K562 (cell line): ENCODE data around the gene PROKR1. TPM values are rescaled to one million over a fixed set of nuclear protein-coding genes. Genes with fewer than 3 reads are reported as not detected.

Source experiments
- ATAC-seq: fragments of 200-7000 bp; cut with Tn5 transposase; 3 replicates; pipeline ENCODE4 v1.9.1; 2020; ENCODE audit warnings: moderate library complexity
- BruUV-seq: library from RNA; stranded (reverse); fragments of 400-500 nt; replicated peaks from 2 replicates; lab custom pipeline; 2021; lab: Mats Ljungman, UMichigan
- CTCF ChIA-PET: fragments of 300-600 bp; formaldehyde crosslinking; extraction: SDS; loops from one replicate; lab custom pipeline; 2021; ENCODE audit warnings: low intra/inter-chr PET ratio; lab: Yijun Ruan, JAX
- POLR2A ChIA-PET: fragments of 300-600, 350-650 bp; sonication (Branson Sonifier 250); formaldehyde crosslinking; extraction: SDS; loops from one replicate; lab custom pipeline; 2021; ENCODE audit warnings: antibody characterized with exemption, inconsistent platforms; lab: Yijun Ruan, JAX
- DNase-seq, 4 experiments: peaks; one replicate each; pipeline versions ENCODE4 v3.0.0 to v3.0.0-alpha.2; 2011 to 2018; ENCODE audit warnings: low spot score in 3 of 4, mixed read lengths in 3 of 4; ENCODE audit errors: extremely low read depth in 1 of 4
- FAIRE-seq: peaks from 2 replicates; lab custom pipeline; 2011; peaks lifted over from hg19 to GRCh38; lab: Jason Lieb, UNC
- H2AFZ ChIP-seq: 2 replicates; pipeline ENCODE4 v1.6.0; 2011; ENCODE audit warnings: low read depth, low read length, control low read depth, inconsistent platforms
- H3K27ac ChIP-seq: fragments of 200-600 bp; 3 replicates; pipeline ENCODE4 v1.8.0; 2011; ENCODE audit warnings: low read depth, mild to moderate bottlenecking, control low read depth, inconsistent platforms, low read length, moderate library complexity, mixed read lengths; ENCODE audit errors: extremely low read depth
- H3K27me3 ChIP-seq, 2 experiments: fragments of 300-600 bp in 1 of 2; 2 replicates in 1 of 2; 3 replicates in 1 of 2; pipeline versions ENCODE4 v1.6.0 to v1.8.0; 2011; ENCODE audit warnings: inconsistent platforms in 2 of 2, low read length in 2 of 2, mild to moderate bottlenecking in 1 of 2, mixed read lengths in 1 of 2, moderate library complexity in 1 of 2; ENCODE audit not compliant: control insufficient read depth in 2 of 2, insufficient read depth in 2 of 2
- H3K36me3 ChIP-seq: fragments of 300-600 bp; 3 replicates; pipeline ENCODE4 v1.8.0; 2011; ENCODE audit warnings: mild to moderate bottlenecking, low read length, inconsistent platforms; ENCODE audit not compliant: control insufficient read depth, insufficient read depth
- H3K4me1 ChIP-seq, 2 experiments: fragments of 200-600 bp in 1 of 2; replicated peaks in 1 of 2; 2 replicates in 1 of 2; 3 replicates in 1 of 2; pipeline versions ENCODE4 v1.5.1 to v1.8.0; 2011; ENCODE audit warnings: inconsistent platforms in 2 of 2, low read length in 2 of 2, mild to moderate bottlenecking in 1 of 2, mixed read lengths in 1 of 2, moderate library complexity in 1 of 2; ENCODE audit not compliant: control insufficient read depth in 2 of 2, insufficient read depth in 2 of 2
- H3K4me2 ChIP-seq: 2 replicates; pipeline ENCODE4 v1.6.1; 2011; ENCODE audit warnings: low read length, control low read depth, inconsistent platforms, mixed read lengths; ENCODE audit not compliant: insufficient read depth
- H3K4me3 ChIP-seq: fragments of 200-600 bp; sonication (generic), shearing (Covaris generic); 2 replicates; pipeline ENCODE4 v1.5.1; 2016; ENCODE audit warnings: control low read depth, inconsistent platforms
- H3K79me2 ChIP-seq: fragments of 200-600 bp; 3 replicates; pipeline ENCODE4 v1.8.0; 2011; ENCODE audit warnings: low read length, inconsistent platforms; ENCODE audit not compliant: control insufficient read depth, insufficient read depth
- H3K9ac ChIP-seq, 2 experiments: 2 replicates each; pipeline versions ENCODE4 v1.6.0 to v1.6.1; 2011; ENCODE audit warnings: low read depth in 2 of 2, low read length in 2 of 2, control low read depth in 1 of 2, inconsistent platforms in 1 of 2, mild to moderate bottlenecking in 1 of 2, mixed read lengths in 1 of 2; ENCODE audit not compliant: insufficient read depth in 1 of 2
- H3K9me1 ChIP-seq: one replicate; pipeline ENCODE4 v1.6.0; 2011; ENCODE audit warnings: inconsistent platforms, mild to moderate bottlenecking, low read length, moderate library complexity; ENCODE audit not compliant: control insufficient read depth, insufficient read depth
- H3K9me3 ChIP-seq: replicated peaks from 2 replicates; pipeline ENCODE4 v1.5.1; 2011; ENCODE audit warnings: low read depth, low read length, inconsistent platforms; ENCODE audit not compliant: control insufficient read depth, insufficient read depth
- H4K20me1 ChIP-seq: replicated peaks from 2 replicates; pipeline ENCODE4 v1.6.1; 2011; ENCODE audit warnings: low read length, inconsistent platforms, mixed read lengths; ENCODE audit not compliant: control insufficient read depth, insufficient read depth
- DEAF1 ChIP-seq: fragments of 450-650 bp; formaldehyde crosslinking; IDR thresholded peaks from 2 replicates; pipeline ENCODE4 v1.4.0; 2020; ENCODE audit warnings: mild to moderate bottlenecking, moderate library complexity
- ETS2 ChIP-seq: IDR thresholded peaks from 2 replicates; pipeline ENCODE4 v1.6.1; 2016; ENCODE audit warnings: borderline replicate concordance, missing genetic modification characterization, mild to moderate bottlenecking, moderate library complexity, missing compliant biosample characterization; ENCODE audit not compliant: poor library complexity, severe bottlenecking
- NR4A1 ChIP-seq, 2 experiments: fragments of 250-450 bp in 1 of 2; fragments of 450-650 bp in 1 of 2; sonication (Bioruptor Pico) in 1 of 2; IDR thresholded peaks; 2 replicates each; pipeline versions ENCODE4 v1.4.0 to v1.6.1; 2016 to 2020; ENCODE audit warnings: mild to moderate bottlenecking in 2 of 2, missing compliant biosample characterization in 1 of 2, missing genetic modification characterization in 1 of 2, moderate library complexity in 1 of 2
- RAD21 ChIP-seq, 2 experiments: fragments of 250-450 bp in 1 of 2; fragments of 450-650 bp in 1 of 2; sonication (Bioruptor Pico) in 1 of 2; formaldehyde crosslinking in 1 of 2; IDR thresholded peaks in 1 of 2; conservative IDR thresholded peaks in 1 of 2; 2 replicates each; pipeline versions ENCODE4 v1.4.0 to v1.8.0; 2020 to 2022; ENCODE audit warnings: mild to moderate bottlenecking in 2 of 2, moderate library complexity in 1 of 2
- REST ChIP-seq, 2 experiments: fragments of 450-650 bp; formaldehyde crosslinking in 1 of 2; IDR thresholded peaks; 2 replicates each; pipeline versions ENCODE4 v1.4.0 to v1.6.1; 2014 to 2020; ENCODE audit warnings: mild to moderate bottlenecking in 2 of 2, borderline replicate concordance in 1 of 2, low read depth in 1 of 2
- SPI1 ChIP-seq: IDR thresholded peaks from 2 replicates; pipeline ENCODE4 v1.6.1; 2011; ENCODE audit warnings: low read depth, low read length, control low read depth, borderline replicate concordance
- THAP7 ChIP-seq: fragments of 250-450 bp; sonication (Bioruptor Pico); IDR thresholded peaks from 2 replicates; pipeline ENCODE4 v1.5.0; 2021
- WGBS: fragments of 100-300 bp; shearing (Covaris generic); methylation state at CpG from one replicate; pipeline ENCODE4 v1.1.6; 2016; ENCODE audit warnings: low coverage, mixed read lengths; ENCODE audit not compliant: insufficient coverage; ENCODE audit errors: missing lambda C conversion rate; 5-methylcytosine and 5-hydroxymethylcytosine counted together
- in situ Hi-C: fragments of 300-500 bp; cut with MboI; formaldehyde crosslinking; loops from 4 replicates; pipeline ENCODE4 v1.15.0; 2018; ENCODE audit warnings: inconsistent platforms, mixed read lengths
- intact Hi-C: fragments of 100-400 bp; cut with micrococcal nuclease; formaldehyde crosslinking; loops from 2 replicates; pipeline ENCODE4 v1.14.2; 2022
- polyA plus RNA-seq, 8 experiments: library from polyadenylated mRNA; depleted of rRNA in 4 of 8; stranded (reverse) in 5 of 8; unstranded in 3 of 8; fragments of >200 nt; fragmentation: Nextera tagmentation in 2 of 8; fragmentation: Illumina TruSeq in 1 of 8; extraction: Ambion mirVana in 2 of 8; extraction: Trizol in 1 of 8; gene quantifications; 2 replicates each; pipeline versions ENCODE4 v1.2.1 to v1.2.3, GENCODE V29; 2011 to 2014; ENCODE audit warnings: inconsistent platforms in 1 of 8, missing spikeins in 1 of 8
- total RNA-seq, 7 experiments: library from RNA; depleted of rRNA in 6 of 7; stranded (reverse); fragments of >200 nt in 6 of 7; fragmentation: Illumina TruSeq in 2 of 7; extraction: Trizol in 2 of 7; gene quantifications; 2 replicates each; pipeline versions ENCODE4 v1.2.1 to v1.2.3, GENCODE V29; 2011 to 2021; ENCODE audit warnings: low replicate concordance in 1 of 7

PROKR1 gene
- total and polyA plus RNA-seq, 9 of the 15 experiments (the other 6 are each of a cell fraction or from before 2014, with no cell fraction given) = 0.01 to 0.18 (median 0.09) TPM; not detected in 1

GRCh38 chr2:68646303-68646702 is 2.9 kb downstream of the PROKR1 start:
- Histone ChIP-seq H3K27ac (no peak overlapping the region), H3K9me1 (no peaks in the 10 kb centered on the region), H3K36me3 (no peaks in the 10 kb centered on the region; the same call in 2 of the 3 replicates), H3K9ac (no peak overlapping the region), H3K4me3 (no peak overlapping the region), H3K27me3 (peaks cover 2 to 12% of the 10 kb centered on the region in 2 experiments; a peak in 1 of 5 replicates), H3K4me2 (no peak overlapping the region), H2AFZ (no peak overlapping the region), H3K9me3 (no peaks in the 10 kb centered on the region), H4K20me1 (no peaks in the 10 kb centered on the region), H3K79me2 (no peaks in the 10 kb centered on the region), H3K4me1 (peaks cover 9 to 12% of the 10 kb centered on the region in 2 experiments)
- in situ Hi-C loops = loop anchor here (25.0 kb wide), 1 partner anchor 159 kb away; no protein-coding TSS in a partner anchor
- DNase-seq (peak in 1 of 4 experiments; percentile 51), ATAC-seq (peak; percentile 37), FAIRE-seq (peak; percentile 65)
- BruUV-seq = no TSS peak
- POLR2A ChIA-PET = interaction anchor here (1.0 to 1.4 kb wide), 4 partner anchors 11 to 140 kb away, joined by 3 to 5 read pairs (median 4); no protein-coding TSS in a partner anchor
- intact Hi-C loops = loop anchor here (1.0 to 2.0 kb wide), 3 partner anchors 63 to 180 kb away; partner anchors contain the start of genes APLF and FBXO48
- CTCF ChIA-PET = interaction anchor here (0.7 to 1.6 kb wide), 4 partner anchors 158 to 183 kb away, joined by 4 to 11 read pairs (median 6); no protein-coding TSS in a partner anchor
- 23% methylated on average over 3 of the region's 3 CpGs for WGBS
- TF ChIP-seq RAD21 (CRISPR knock-in tag; conservative IDR thresholded peaks at IDR 0.05 in 1 of 2, IDR thresholded peaks at IDR 0.05 in 1 of 2) (peak; percentile 71 to 80), SPI1 (peak; percentile 41; the same call in 1 of the 2 replicates), ETS2 (tag) (no peak), DEAF1 (CRISPR knock-in tag) (peak; percentile 61; the same call in 1 of the 2 replicates), THAP7 (CRISPR knock-in tag) (no peak), REST (IDR thresholded peaks at IDR 0.05; ENCODE audit: borderline replicate concordance) (peak; percentile 70), REST (CRISPR knock-in tag; IDR thresholded peaks at IDR 0.05; ENCODE audit: low read depth) (no peak), NR4A1 (CRISPR knock-in tag; IDR thresholded peaks at IDR 0.05) (no peak), NR4A1 (tag; IDR thresholded peaks at IDR 0.05) (no peak)
